C1 segment of cervical spinal cord (tissue), 14 donors: Measurements from ENCODE around the gene SLC5A11.
"Not testable (repeated sequence)": the region's sequence is repeated elsewhere in the genome, so short reads cannot be mapped to it uniquely, and the experiment has no call there.

ENCODE experiments used
- DNase-seq, 14 donors: peaks; one replicate each; lab custom pipeline; 2025; lab: John Stamatoyannopoulos, UW

Gene SLC5A11

DNA sequence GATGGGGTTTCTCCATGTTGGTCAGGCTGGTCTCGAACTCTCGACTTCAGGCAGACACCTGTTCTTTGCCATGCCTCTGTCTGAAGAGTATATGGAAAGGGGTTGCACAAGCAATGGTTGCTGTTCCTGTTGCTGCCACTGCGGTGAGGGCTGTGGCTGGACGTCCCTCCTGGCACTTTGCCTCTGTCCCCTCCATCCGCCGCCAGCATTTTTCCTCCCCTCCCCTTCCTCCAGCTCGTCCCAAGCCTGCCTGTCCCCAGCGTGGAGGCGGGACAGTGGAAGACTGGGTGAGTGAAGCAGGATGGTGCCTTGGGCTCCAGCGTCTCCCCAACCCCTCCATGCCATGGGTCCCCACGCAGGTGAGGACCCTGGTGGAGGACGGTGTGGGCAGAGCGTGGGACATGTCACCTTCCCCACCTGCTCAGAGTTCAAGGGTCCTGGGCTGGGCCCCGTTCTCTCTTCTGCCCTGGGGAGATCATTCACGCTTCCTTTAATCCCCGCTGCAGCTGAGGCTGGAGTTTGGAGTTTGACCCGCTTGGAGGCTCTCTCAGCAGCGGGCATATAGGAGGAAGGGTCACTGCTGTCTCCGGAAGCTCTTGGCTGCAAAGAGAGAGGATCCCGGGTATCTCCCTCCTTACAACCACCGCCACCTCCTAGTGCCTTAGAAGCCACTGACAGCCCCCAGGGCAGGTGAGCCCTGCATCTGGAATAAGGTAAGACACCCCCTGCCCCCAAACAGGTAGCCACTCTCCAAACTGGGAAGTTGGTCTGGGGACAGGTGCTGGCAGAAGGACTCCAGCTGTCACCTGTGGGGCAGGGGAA is at the start of gene SLC5A11:
Gene SLC5A11, plus strand, starts transcription at position 238 of the 822 bp plus-strand sequence. CDS start 12,681 bp downstream, outside the sequence.
- DNase-seq, result peak in 6 of 14 donors; percentile 20 to 59 (median 28)

- no peak for DNase-seq
Measured at GRCh38 chr16:24800586-24800985, 45.2 kb upstream of the SLC5A11 start.

GRCh38 chr16:24801761-24802302 is 43.9 kb upstream of the SLC5A11 start:
- DNase-seq, result no peak

DNA sequence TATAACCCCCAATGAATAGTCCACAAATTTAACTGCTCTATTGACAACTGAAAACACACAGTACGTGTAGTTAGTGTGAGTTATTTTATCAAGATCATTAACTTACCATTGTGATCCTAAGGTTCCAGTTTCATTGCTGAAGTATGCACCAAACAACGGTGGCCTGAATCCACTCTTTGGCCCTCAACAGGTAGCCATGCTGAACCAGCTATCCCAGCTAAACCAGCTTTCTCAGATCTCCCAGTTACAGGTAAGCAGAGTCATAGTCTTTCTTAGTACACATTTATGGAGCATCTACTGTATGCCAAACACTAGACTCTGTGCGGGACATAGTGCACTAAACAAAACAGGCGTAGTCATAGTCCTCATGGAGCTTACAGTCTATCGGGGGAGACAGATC is 40.3 kb upstream of the SLC5A11 start:
- DNase-seq, result no peak

DNA sequence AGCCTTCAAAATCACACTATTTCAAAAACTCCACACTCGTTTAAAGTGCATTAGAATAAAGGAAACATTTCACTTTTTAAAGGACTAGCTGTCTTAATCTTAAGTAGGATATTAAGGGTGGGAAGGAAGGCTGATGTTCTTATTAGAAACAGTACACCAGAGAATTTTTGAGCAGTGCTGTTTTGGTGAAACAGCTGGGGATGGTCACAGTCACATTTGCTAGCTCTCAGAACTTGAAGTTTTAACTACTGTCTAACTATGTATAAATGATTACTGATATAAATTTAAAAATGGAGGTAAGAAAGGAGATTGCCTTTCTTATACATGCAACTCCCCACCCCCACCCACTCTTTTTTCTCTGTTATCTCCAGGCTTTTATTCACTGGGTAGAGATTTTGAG is 38.5 kb upstream of the SLC5A11 start:
- no peak for DNase-seq

DNA sequence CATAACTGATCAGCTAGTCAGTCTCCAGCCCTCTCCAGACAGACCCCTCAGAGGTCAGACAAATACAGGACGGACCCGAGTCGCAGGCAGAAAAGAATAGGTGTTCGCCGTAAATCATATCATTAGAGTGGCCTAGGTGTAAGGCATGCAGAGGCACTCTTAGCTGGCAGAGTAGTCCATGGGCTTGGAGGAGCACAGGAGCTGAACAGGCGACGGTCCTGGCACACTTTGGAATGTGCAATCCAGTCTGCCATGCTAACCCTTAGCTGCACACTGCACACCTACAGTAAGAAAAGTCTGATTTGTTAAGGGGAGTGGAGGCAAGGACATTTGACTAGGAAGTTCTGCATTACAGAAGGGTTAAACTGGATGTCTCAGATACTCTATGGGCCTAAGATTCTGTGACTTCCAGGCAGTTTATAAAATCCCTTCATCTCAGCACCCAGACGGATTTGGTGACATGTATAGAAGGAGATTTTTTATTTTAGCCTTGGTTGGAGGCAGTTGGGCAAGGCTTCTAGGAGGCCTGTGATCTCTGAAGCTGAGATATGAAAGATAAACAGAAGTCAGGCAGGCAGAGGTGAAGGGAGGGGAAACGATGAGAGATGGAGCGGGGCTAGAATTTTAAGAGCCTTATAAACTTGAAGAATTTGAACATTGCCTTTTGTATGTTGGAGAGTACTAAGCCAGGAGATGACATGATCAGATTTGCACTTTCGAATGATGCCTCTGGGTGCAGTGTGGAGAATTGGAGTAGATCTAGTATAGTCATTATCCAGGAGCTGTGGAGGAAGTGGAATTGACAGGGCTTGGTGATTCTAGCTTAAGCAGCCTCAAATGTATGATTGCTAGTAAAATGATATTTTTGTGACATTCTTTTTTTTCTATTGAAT is 34.6 kb upstream of the SLC5A11 start:
- no peak for DNase-seq

- not testable (repeated sequence) for DNase-seq
Measured at GRCh38 chr16:24812813-24813212, 33.0 kb upstream of the SLC5A11 start.

DNA sequence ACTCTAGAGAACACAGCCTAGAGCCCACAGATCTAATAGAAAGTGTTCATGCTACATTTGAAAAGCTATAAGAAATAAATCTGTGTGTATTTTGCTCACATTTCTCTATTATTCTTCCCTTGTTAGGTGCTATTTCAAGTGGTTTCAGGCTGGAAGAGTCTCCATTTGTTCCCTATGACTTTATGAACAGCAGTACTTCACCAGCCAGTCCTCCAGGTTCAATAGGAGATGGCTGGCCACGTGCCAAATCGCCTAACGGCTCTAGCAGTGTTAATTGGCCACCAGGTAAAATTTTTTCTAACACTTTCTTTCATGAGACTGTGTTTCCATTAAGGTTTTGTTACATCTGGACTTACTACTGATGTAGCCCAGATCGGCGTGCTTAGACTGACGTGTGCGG is 30.7 kb upstream of the SLC5A11 start:
- DNase-seq, result no peak

- no peak for DNase-seq
Measured at GRCh38 chr16:24816688-24817087, 29.1 kb upstream of the SLC5A11 start.

DNA sequence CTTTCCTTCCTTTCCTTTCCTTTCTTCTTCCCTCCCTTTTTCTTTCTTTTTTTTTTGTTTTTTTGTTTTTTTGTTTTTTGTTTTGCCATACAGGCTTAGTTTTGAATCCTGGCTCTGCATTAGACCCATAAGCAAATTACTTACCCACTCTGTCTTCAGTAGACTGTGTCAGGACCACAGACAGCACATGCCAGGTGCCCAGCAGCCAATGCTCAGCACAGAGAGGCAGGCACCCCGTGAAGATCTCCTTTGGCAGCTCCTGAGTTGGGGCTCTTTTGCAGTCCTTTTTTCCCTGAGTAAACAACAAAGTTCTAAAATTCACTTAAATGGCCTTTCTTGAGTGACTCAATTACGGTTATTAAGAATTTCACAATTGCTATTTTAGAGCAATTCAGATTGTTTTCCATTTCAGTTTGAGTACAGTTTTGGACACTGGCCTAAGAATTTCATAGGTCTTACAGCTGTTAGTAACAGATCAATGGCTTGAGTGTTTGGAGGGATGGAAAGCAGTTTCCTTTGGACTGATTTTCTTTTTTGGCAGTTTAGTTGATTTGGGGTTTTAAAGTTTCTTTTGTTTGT is 26.2 kb upstream of the SLC5A11 start:
- DNase-seq, result no peak

GRCh38 chr16:24820522-24820921 is 25.2 kb upstream of the SLC5A11 start:
- peak in 1 of 14 donors; percentile 11 for DNase-seq

DNA sequence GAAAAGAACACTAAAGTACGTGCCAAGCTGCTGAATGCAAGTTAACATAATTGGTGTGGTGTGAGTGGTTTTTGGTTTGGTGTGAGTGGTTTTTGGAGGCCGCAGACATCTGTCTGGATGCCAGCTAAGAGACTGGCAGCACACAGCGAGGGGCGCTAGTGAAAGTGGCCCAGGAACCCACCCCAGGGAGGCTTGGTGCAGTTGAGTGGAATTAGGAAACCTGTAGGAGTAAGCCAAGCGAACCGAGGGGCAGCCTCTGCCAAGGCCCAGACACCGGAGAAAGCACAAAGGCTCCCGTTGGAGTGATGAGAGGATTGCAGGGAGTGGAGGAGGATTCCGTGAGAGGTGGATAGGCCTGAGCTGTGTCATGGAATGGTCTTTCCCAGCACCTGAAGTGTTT is 24.6 kb upstream of the SLC5A11 start:
- no peak for DNase-seq

DNA sequence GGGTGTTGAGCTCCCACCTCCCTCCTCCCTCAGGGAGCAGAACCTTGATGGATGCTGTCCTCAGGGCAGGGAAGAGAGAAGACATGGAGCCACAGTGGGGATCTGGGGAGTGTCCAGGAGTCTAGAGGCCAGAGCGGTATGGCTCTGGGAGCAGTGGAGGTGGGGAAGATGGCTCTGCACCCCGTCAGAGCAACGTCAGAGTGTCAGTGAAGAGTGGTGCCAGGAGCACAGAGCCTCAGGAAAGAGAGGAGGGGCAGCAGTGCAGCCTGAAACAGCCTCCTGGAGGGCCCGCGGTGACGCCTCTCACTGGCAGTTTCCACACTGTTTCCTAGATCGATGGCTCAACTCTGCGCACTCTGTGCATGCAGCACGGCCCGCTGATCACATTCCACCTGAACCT is 23.2 kb upstream of the SLC5A11 start:
- DNase-seq, result no peak

DNA sequence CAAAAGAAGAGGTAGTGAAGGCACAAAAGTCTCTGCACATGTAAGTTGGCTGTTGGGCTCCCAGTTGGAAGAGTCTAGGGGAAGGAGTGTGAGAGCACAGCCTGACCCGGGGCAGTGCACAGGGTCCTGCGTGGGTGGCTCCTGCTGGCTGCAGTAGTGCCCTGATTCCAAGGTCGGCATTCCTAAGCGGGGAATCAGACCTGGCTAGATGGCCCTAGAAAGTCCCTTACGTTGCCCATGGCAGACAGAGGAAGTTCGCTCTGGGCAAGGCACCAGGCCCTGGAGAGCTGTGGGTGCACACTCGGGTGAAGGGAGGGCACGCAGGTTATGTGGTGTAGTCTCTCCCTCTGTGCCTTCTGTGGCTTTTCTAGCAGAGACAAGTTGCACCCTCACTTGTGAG is 22.8 kb upstream of the SLC5A11 start:
- no peak for DNase-seq

GRCh38 chr16:24825696-24826095 is 20.1 kb upstream of the SLC5A11 start:
- no peak for DNase-seq

DNA sequence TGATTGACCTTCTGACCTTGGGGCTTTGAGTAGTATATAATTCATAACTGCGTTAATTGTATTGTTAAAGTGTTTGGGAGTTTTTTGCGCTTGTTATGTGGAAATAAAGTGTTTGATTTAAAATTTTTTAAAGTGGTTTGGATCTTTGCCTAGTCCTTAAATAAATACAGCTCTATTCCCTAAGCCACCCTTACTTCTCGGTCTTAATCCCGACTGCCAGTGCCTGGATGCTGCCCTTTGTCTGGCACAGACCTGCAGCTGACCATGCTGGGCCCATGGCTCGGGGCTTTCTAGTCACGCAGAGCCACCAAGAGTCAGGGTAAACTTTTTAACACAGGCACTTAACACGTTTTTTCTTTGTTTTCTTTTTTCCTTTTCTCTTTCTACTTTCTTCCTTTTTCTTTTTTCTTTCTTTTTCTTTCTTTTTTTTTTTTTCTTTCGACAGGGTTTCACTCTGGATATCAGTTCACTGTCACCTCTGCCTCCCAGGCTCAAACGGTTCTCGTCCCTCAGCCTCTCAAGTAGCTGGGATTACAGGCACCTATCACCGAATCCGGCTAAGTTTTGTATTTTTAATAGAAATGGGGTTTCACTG is 19.6 kb upstream of the SLC5A11 start:
- DNase-seq, result no peak

GRCh38 chr16:24826817-24827566 is 18.8 kb upstream of the SLC5A11 start:
- no peak for DNase-seq

GRCh38 chr16:24829153-24829552 is 16.6 kb upstream of the SLC5A11 start:
- DNase-seq, result no peak

- no peak for DNase-seq
Measured at GRCh38 chr16:24833352-24833751, 12.4 kb upstream of the SLC5A11 start.

DNA sequence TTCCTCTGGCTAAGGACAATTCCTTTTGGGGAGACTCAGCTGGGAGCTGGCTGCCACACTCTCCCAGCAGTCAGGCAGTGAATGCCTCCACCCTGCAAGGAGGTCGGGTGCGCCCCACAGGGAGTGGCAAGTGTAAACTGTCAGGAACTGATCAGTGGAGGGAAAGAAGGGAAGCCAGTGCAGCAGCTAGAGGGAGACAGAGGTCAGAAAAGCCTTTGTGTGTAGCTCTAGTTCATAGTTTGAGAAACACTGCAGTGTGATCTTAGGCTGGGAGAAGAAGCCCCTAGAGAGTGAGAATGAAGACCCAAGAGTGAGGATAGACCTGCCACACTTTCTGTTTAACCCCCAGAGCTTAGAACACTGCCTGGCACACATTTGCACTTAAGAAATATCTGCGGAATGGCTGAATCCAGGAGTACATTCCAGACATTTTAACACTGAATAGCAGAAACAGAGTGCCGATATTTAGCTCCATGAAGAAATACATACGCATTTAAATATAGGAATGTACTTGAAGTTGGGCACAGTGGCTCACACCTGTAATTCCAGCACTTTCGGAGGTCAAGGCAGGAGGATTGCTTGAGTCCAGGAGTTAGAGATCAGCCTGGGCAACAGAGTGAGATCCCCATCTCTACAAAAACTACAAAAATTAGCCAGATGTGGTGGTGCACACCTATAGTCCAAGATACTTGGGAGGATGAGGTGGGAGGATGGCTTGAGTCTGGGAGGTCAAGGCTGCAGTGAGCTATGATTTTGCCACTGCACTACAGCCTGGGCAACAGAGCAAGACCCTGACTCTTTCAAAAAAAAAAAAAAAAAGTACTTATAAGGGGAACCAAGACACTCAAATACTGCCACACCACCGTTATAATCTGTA is 11.1 kb upstream of the SLC5A11 start:
- DNase-seq, result peak in 8 of 14 donors; percentile 7 to 38 (median 17)
